ENCODE data around the gene MRPL19. TPM values are rescaled to one million over a fixed set of nuclear protein-coding genes. Genes with fewer than 3 reads are reported as not detected.

Gene MRPL19
- total and polyA plus RNA-seq, 2 experiments from 2014 or later = 65.5 to 149 TPM

- H3K4me2 ChIP-seq = no peak overlapping the region
- no peaks in the 10 kb centered on the region for H3F3A ChIP-seq (replicated peaks; ENCODE audit: low read depth)
- H3K27ac Mint-ChIP-seq = no peak overlapping the region
- H3K4me1 ChIP-seq (ENCODE audit: insufficient read depth) = no peaks in the 10 kb centered on the region
- no peak overlapping the region for H3K4me3 Mint-ChIP-seq
- H3K4me3 ChIP-seq = no peak overlapping the region
- H3K27ac ChIP-seq (ENCODE audit: low read depth) = no peak overlapping the region
- ATAC-seq (no peak), DNase-seq (ENCODE audit: low spot score) (no peak)
- no peaks in the 10 kb centered on the region for H3K9me3 Mint-ChIP-seq
- TF ChIP-seq ZNF114 (CRISPR knock-in tag; IDR thresholded peaks at IDR 0.05) (no peak), EZH2phosphoT487 (IDR thresholded peaks at IDR 0.05; ENCODE audit: unreplicated experiment) (no peak), REST (IDR thresholded peaks at IDR 0.05; ENCODE audit: unreplicated experiment) (peak; percentile 39)
- no peaks in the 10 kb centered on the region for H3K36me3 Mint-ChIP-seq (ENCODE audit: low read depth)
- no peaks in the 10 kb centered on the region for H3K36me3 ChIP-seq (ENCODE audit: insufficient read depth)
- H3K27me3 ChIP-seq (ENCODE audit: insufficient read depth) = no peaks in the 10 kb centered on the region
- no peaks in the 10 kb centered on the region; the same call in 1 of the 2 replicates for H4K20me1 ChIP-seq (replicated peaks; ENCODE audit: insufficient read depth)
- H2AFZ ChIP-seq = no peak overlapping the region
- peaks cover 2% of the 10 kb centered on the region for H3K27me3 Mint-ChIP-seq (ENCODE audit: insufficient read depth, low read depth, poor library complexity)
- peaks cover 7% of the 10 kb centered on the region; the same call in 1 of the 2 replicates for H3K9me2 ChIP-seq (ENCODE audit: insufficient read depth)
- no peaks in the 10 kb centered on the region for H3K4me1 Mint-ChIP-seq
- no peaks in the 10 kb centered on the region for H3K79me2 ChIP-seq (replicated peaks; ENCODE audit: insufficient read depth)
These were observed 23.7 kb upstream of the MRPL19 start for GRCh38 chr2:75622929-75623328.

- H3K4me1 Mint-ChIP-seq = peaks cover 8% of the 10 kb centered on the region
- H3K27ac Mint-ChIP-seq = no peak overlapping the region
- no peaks in the 10 kb centered on the region for H3K36me3 Mint-ChIP-seq (ENCODE audit: low read depth)
- Histone ChIP-seq H3K4me1 (ENCODE audit: insufficient read depth) (peaks cover 11% of the 10 kb centered on the region; the same call in 1 of the 2 replicates), H3K27ac (ENCODE audit: low read depth) (no peak overlapping the region), H3K4me3 (no peak overlapping the region), H3K9me2 (ENCODE audit: insufficient read depth) (peaks cover 11% of the 10 kb centered on the region; the same call in 1 of the 2 replicates), H3K79me2 (replicated peaks; ENCODE audit: insufficient read depth) (no peaks in the 10 kb centered on the region), H3K27me3 (ENCODE audit: insufficient read depth) (no peaks in the 10 kb centered on the region), H3F3A (replicated peaks; ENCODE audit: low read depth) (no peaks in the 10 kb centered on the region), H4K20me1 (replicated peaks; ENCODE audit: insufficient read depth) (no peaks in the 10 kb centered on the region), H3K36me3 (ENCODE audit: insufficient read depth) (no peaks in the 10 kb centered on the region), H3K4me2 (no peak overlapping the region), H2AFZ (no peak overlapping the region)
- peak; percentile 90 for DNase-seq (ENCODE audit: low spot score)
- TF ChIP-seq EZH2 (IDR thresholded peaks at IDR 0.05; ENCODE audit: low read depth, unreplicated experiment) = no peak
- TF ChIP-seq CTCF (conservative IDR thresholded peaks at IDR 0.05; ENCODE audit: low read depth in 2 of 2) = peak; percentile 93 to 95
- TF ChIP-seq EZH2phosphoT487 (IDR thresholded peaks at IDR 0.05; ENCODE audit: unreplicated experiment) = no peak
- peak; percentile 21; the same call in 1 of the 2 replicates for TF ChIP-seq CREB1 (CRISPR knock-in tag; IDR thresholded peaks at IDR 0.05; ENCODE audit: low read depth)
- TF ChIP-seq ZNF462 (CRISPR knock-in tag; IDR thresholded peaks at IDR 0.05) = no peak
- ATAC-seq = peak; percentile 97
- no peak overlapping the region for H3K4me3 Mint-ChIP-seq
- H3K9me3 Mint-ChIP-seq = no peaks in the 10 kb centered on the region
- H3K27me3 Mint-ChIP-seq (ENCODE audit: insufficient read depth, low read depth, poor library complexity) = peaks cover 2% of the 10 kb centered on the region
These were observed 18.6 kb upstream of the MRPL19 start for GRCh38 chr2:75627902-75628504.

All from GM23338 (cell line).